Measurements from ENCODE around the gene DOHH.

DOHH gene

GRCh38 chr19:3544742-3545668, 44.5 kb upstream of the DOHH start:
- TF ChIP-seq CTCF (IDR thresholded peaks at IDR 0.05): peak; percentile 98

- no peak for TF ChIP-seq CTCF (IDR thresholded peaks at IDR 0.05)
These were observed 43.5 kb upstream of the DOHH start for GRCh38 chr19:3544058-3544376.

DNA sequence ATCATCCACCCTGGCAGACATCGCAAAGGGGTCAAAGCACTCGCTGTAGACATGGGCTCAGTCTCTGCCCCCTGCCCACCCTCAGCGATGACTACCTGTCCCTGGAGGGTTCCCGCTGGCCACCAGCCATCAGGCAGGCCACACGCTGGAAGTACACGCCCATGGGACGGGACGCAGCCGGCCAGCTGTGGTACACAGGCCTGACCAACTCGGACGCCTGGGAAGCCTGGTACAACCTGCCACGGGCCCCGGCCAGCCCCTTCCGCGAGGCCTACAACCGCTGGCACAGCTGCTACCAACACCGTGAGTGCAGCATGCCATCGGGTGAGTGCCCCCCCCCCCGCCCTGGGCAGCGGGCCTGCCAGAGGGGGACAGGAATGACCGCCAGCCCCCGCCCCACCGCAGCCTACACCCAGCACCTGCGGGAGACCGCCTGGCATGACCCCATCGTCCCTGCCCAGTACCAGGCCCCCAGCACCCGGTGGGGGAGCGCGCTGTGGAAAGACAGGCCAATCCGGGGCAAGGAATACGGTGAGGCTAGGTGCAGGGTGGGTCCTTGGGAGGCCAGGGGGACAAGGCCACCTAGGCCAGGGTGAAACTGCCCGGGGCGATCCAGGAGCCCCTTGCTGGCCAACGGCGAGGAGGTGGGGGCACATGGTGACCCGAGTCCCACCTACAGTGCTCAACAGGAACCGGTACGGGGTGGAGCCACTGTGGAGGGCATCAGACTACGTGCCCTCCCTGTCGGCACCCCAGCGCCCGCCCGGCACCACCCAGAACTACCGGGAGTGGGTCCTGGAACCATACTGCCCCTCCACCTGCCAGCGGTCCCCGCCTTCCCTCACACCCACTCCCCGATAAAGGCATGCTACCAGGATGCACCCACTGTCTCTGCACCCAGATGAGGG, 42.9 kb upstream of the DOHH start:
- no peak for TF ChIP-seq CTCF (IDR thresholded peaks at IDR 0.05)

- no peak for TF ChIP-seq CTCF (IDR thresholded peaks at IDR 0.05)
These were observed 39.3 kb upstream of the DOHH start for GRCh38 chr19:3539756-3540118.

GRCh38 chr19:3538965-3539755, 38.7 kb upstream of the DOHH start, which contains the start of gene TEKTIP1:
Gene TEKTIP1 (plus strand): TSS chr19:3539174. CDS start chr19:3539178, 4 bp downstream.
- no peak for TF ChIP-seq CTCF (IDR thresholded peaks at IDR 0.05)

- TF ChIP-seq CTCF (IDR thresholded peaks at IDR 0.05): no peak
These were observed 37.9 kb upstream of the DOHH start for GRCh38 chr19:3538258-3538929.
